ENCODE data around the gene ZNF296.
A peak's percentile ranks its signal among the peaks of the same experiment; 100 is the strongest.

- TF ChIP-seq POLR2A (IDR thresholded peaks at IDR 0.05) (no peak), CTCF (IDR thresholded peaks at IDR 0.05) (peak; percentile 76 to 91 (median 85))
These were observed 16.9 kb downstream of the ZNF296 start for GRCh38 chr19:45059258-45059965.

Data from prostate gland (tissue), 2 donors.